ENCODE measurements around the gene WDR91.

Gene WDR91

GRCh38 chr7:135211179-135211945 is at the start of gene WDR91:
Gene WDR91 (minus strand): TSS chr7:135211526. CDS start chr7:135211502, 24 bp downstream.
- intact Hi-C loops (cut with DNase I), result loop anchor here (2.0 to 5.0 kb wide), 3 partner anchors 41 to 451 kb away; partner anchors contain the start of genes CYREN and STMP1
- DNase-seq, result peak; percentile 94 to 99 (median 97)

GRCh38 chr7:135260470-135260869 is 49.1 kb upstream of the WDR91 start:
- no peak for DNase-seq
- intact Hi-C loops (cut with DNase I), result no loop called here

- no peak for DNase-seq
- intact Hi-C loops (cut with DNase I), result no loop called here
These were observed 48.4 kb upstream of the WDR91 start for GRCh38 chr7:135259702-135260101.

GRCh38 chr7:135258585-135258984 is 47.3 kb upstream of the WDR91 start:
- no peak for DNase-seq
- intact Hi-C loops (cut with DNase I), result no loop called here

- no peak for DNase-seq
- intact Hi-C loops (cut with DNase I), result no loop called here
These were observed 46.5 kb upstream of the WDR91 start for GRCh38 chr7:135257790-135258189.

GRCh38 chr7:135253851-135254771 is 42.8 kb upstream of the WDR91 start:
- intact Hi-C loops (cut with DNase I), result loop anchor here (5.0 kb wide), 1 partner anchor 42 kb away; the partner anchor contains the start of gene WDR91

GRCh38 chr7:135251496-135252391 is 40.4 kb upstream of the WDR91 start:
- intact Hi-C loops (cut with DNase I), result loop anchor here (5.0 kb wide), 1 partner anchor 39 kb away; the partner anchor contains the start of gene WDR91
- DNase-seq, result no peak

More at GRCh38 chr7:135253851-135254771, 42.8 kb upstream of the WDR91 start:
- DNase-seq, result peak; percentile 64 to 96 (median 75)

- intact Hi-C loops (cut with DNase I), result no loop called here
- no peak for DNase-seq
These were observed 37.2 kb upstream of the WDR91 start for GRCh38 chr7:135248546-135248945.

- intact Hi-C loops (cut with DNase I), result no loop called here
- DNase-seq, result no peak
These were observed 36.6 kb upstream of the WDR91 start for GRCh38 chr7:135247746-135248471.

GRCh38 chr7:135246191-135246825 is 35.0 kb upstream of the WDR91 start:
- DNase-seq, result no peak
- intact Hi-C loops (cut with DNase I), result no loop called here

- DNase-seq, result no peak
- intact Hi-C loops (cut with DNase I), result no loop called here
These were observed 34.2 kb upstream of the WDR91 start for GRCh38 chr7:135245226-135246190.

- DNase-seq, result no peak
- intact Hi-C loops (cut with DNase I), result no loop called here
These were observed 30.9 kb upstream of the WDR91 start for GRCh38 chr7:135242096-135242684.

- intact Hi-C loops (cut with DNase I), result no loop called here
- DNase-seq, result peak in 5 of 10 donors; percentile 27 to 87 (median 34)
These were observed 29.1 kb upstream of the WDR91 start for GRCh38 chr7:135240441-135240840.

- intact Hi-C loops (cut with DNase I), result no loop called here
- peak in 1 of 10 donors; percentile 27 for DNase-seq
These were observed 27.9 kb upstream of the WDR91 start for GRCh38 chr7:135239263-135239662.

GRCh38 chr7:135238112-135238744 is 26.9 kb upstream of the WDR91 start:
- intact Hi-C loops (cut with DNase I), result no loop called here

GRCh38 chr7:135236727-135237126 is 25.4 kb upstream of the WDR91 start:
- DNase-seq, result no peak
- intact Hi-C loops (cut with DNase I), result no loop called here

More at GRCh38 chr7:135238112-135238744, 26.9 kb upstream of the WDR91 start:
- peak in 1 of 10 donors; percentile 31 for DNase-seq

- DNase-seq, result no peak
- intact Hi-C loops (cut with DNase I), result no loop called here
These were observed 24.5 kb upstream of the WDR91 start for GRCh38 chr7:135235841-135236240.
